Loucy (cell line): Measurements from ENCODE around the gene PDGFB.

Experiments
- H2AFZ ChIP-seq: fragments of 200-600 bp; sonication (generic); 2 replicates; pipeline ENCODE4 v1.6.0; 2016; ENCODE audit warnings: antibody characterized with exemption, mild to moderate bottlenecking, low read length, moderate library complexity
- H3F3A ChIP-seq: fragments of 200-600 bp; 2 replicates; pipeline ENCODE4 v1.6.0; 2016; ENCODE audit warnings: antibody characterized with exemption, low read depth, mild to moderate bottlenecking
- H3K27me3 ChIP-seq: fragments of 200-600 bp; sonication (generic); 2 replicates; pipeline ENCODE4 v1.6.1; 2014; ENCODE audit warnings: low read length, mild to moderate bottlenecking; ENCODE audit not compliant: insufficient read depth, poor library complexity, severe bottlenecking
- H3K36me3 ChIP-seq: fragments of 200-600 bp; sonication (generic); 2 replicates; pipeline ENCODE4 v1.6.1; 2016; ENCODE audit warnings: low read length; ENCODE audit not compliant: insufficient read depth
- H3K4me1 ChIP-seq: fragments of 200-600 bp; sonication (generic); 2 replicates; pipeline ENCODE4 v1.5.1; 2014; ENCODE audit warnings: low read length, mild to moderate bottlenecking; ENCODE audit not compliant: insufficient read depth, poor library complexity, severe bottlenecking
- H3K4me2 ChIP-seq: fragments of 200-600 bp; sonication (generic); 2 replicates; pipeline ENCODE4 v1.6.0; 2014; ENCODE audit warnings: antibody characterized with exemption, low read length, low read depth, mild to moderate bottlenecking; ENCODE audit not compliant: poor library complexity, severe bottlenecking
- H3K4me3 ChIP-seq: fragments of 200-600 bp; sonication (generic); 2 replicates; pipeline ENCODE4 v1.5.1; 2014; ENCODE audit warnings: low read length, mild to moderate bottlenecking, mixed read lengths; ENCODE audit not compliant: poor library complexity, severe bottlenecking
- H3K79me2 ChIP-seq: fragments of 200-600 bp; sonication (generic); 2 replicates; pipeline ENCODE4 v1.6.1; 2014; ENCODE audit warnings: low read length; ENCODE audit not compliant: insufficient read depth
- H3K9ac ChIP-seq: fragments of 200-600 bp; sonication (generic); 2 replicates; pipeline ENCODE4 v1.6.0; 2014; ENCODE audit warnings: mild to moderate bottlenecking, low read depth, low read length, moderate library complexity; ENCODE audit not compliant: poor library complexity, severe bottlenecking
- H3K9me2 ChIP-seq: fragments of 200-600 bp; sonication (generic); replicated peaks from 2 replicates; pipeline ENCODE4 v1.6.1; 2016; ENCODE audit warnings: low read depth, low read length, mixed read lengths
- H3K9me3 ChIP-seq: fragments of 200-600 bp; sonication (generic); 2 replicates; pipeline ENCODE4 v1.6.1; 2014; ENCODE audit warnings: mild to moderate bottlenecking, antibody characterized with exemption, low read length, low read depth; ENCODE audit not compliant: insufficient read depth
- H4K20me1 ChIP-seq: fragments of 200-600 bp; sonication (generic); 2 replicates; pipeline ENCODE4 v1.6.0; 2014; ENCODE audit warnings: antibody characterized with exemption, low read length, mild to moderate bottlenecking; ENCODE audit not compliant: insufficient read depth, poor library complexity, severe bottlenecking
- EZH2phosphoT487 ChIP-seq: fragments of 200-600 bp; IDR thresholded peaks from 2 replicates; pipeline ENCODE4 v1.6.1; 2018; ENCODE audit warnings: antibody characterized with exemption, mild to moderate bottlenecking, moderate library complexity, borderline replicate concordance
- TF ChIP-seq, protein P1 (sequence below): fragments of 200-600 bp; sonication (generic); conservative IDR thresholded peaks from 2 replicates; pipeline ENCODE4 v1.5.1; 2014; ENCODE audit warnings: mild to moderate bottlenecking, antibody characterized with exemption, low read length

Gene PDGFB

DNA sequence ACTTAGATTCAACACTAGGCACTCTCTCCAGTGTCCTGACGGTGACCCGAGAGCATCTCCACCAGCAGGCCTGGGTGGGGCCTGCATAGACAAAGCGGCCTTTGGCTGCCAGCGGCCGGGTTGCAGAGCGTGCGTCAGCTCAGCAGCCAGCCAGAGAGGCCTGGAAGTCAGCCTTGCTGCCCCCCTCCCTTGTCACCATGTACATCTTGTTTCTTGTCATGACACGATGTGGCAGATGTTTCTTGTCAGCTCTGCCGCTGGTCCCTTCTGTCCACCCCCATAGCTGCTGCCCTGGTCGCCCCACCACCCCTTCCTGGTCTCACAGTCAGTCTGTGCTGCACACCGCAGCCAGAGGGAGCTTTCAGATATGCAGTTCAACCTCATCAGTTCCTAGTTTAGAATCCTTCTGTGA is 59.2 kb downstream of the PDGFB start:
- Histone ChIP-seq H3K79me2 (no peaks in the 10 kb centered on the region), H3F3A (no peaks in the 10 kb centered on the region), H3K4me2 (no peak overlapping the region), H3K4me3 (no peak overlapping the region), H3K4me1 (no peaks in the 10 kb centered on the region), H3K9ac (no peak overlapping the region), H3K36me3 (no peaks in the 10 kb centered on the region), H4K20me1 (no peaks in the 10 kb centered on the region), H3K9me3 (no peaks in the 10 kb centered on the region), H3K27me3 (no peaks in the 10 kb centered on the region), H3K9me2 (no peaks in the 10 kb centered on the region), H2AFZ (no peak overlapping the region)
- no peak for TF ChIP-seq EZH2phosphoT487
- TF ChIP-seq, protein P1, sequence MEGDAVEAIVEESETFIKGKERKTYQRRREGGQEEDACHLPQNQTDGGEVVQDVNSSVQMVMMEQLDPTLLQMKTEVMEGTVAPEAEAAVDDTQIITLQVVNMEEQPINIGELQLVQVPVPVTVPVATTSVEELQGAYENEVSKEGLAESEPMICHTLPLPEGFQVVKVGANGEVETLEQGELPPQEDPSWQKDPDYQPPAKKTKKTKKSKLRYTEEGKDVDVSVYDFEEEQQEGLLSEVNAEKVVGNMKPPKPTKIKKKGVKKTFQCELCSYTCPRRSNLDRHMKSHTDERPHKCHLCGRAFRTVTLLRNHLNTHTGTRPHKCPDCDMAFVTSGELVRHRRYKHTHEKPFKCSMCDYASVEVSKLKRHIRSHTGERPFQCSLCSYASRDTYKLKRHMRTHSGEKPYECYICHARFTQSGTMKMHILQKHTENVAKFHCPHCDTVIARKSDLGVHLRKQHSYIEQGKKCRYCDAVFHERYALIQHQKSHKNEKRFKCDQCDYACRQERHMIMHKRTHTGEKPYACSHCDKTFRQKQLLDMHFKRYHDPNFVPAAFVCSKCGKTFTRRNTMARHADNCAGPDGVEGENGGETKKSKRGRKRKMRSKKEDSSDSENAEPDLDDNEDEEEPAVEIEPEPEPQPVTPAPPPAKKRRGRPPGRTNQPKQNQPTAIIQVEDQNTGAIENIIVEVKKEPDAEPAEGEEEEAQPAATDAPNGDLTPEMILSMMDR: no peak

DNA sequence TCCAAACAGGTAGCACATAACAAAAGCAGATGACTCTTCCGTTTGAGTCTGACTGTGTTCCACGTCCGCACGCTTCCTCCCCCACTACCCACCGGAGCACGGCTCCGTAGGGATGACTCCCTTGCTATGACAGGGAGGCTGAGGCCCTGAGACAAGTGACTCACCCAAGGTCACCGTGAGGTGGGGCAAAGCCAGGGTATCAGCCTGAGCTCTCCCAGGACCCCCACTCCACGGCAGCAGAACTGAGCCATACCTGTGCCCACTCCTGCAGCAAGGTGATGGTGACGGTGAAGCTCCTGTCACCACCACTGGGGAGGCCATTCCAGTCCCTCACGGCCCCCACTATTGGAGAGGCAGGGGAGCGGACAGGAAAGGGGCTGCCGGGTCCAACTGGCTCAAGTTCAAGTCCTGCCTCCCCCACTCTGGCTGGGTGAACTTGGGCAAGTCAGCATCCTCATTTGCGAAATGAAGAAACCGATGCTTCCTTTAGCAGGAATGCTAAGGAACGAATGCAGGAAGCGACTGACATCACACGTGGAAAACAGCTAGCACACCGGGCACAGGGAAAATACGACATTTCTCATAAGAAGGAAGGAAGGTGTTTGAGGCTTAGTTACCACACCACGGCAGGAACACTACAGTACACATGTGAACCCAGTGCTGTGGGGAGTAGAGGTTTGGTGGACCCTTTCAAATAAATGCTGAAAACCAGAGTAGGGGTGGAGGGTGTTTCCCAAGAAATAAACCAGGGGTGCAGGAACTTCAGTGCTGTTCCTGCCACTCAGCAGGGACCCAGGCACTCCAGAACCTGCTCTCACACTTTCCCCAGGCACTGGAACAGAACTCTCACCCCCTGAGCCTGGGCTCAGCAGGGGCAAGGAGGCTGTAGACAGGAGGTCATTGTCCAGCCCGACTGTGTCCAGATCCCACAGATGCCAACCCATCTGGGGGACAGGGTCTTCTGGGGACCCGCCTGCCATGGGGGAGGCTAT is 59.9 kb downstream of the PDGFB start:
- H3K9ac ChIP-seq: no peak overlapping the region
- H3K4me1 ChIP-seq: no peaks in the 10 kb centered on the region
- no peak overlapping the region for H2AFZ ChIP-seq
- H3K79me2 ChIP-seq: no peaks in the 10 kb centered on the region
- no peak overlapping the region for H3K4me3 ChIP-seq
- H3K9me3 ChIP-seq: no peaks in the 10 kb centered on the region
- H3K9me2 ChIP-seq: no peaks in the 10 kb centered on the region
- H3K4me2 ChIP-seq: no peak overlapping the region
- TF ChIP-seq, protein P1: no peak
- no peak for TF ChIP-seq EZH2phosphoT487
- no peaks in the 10 kb centered on the region for H3K36me3 ChIP-seq
- H3K27me3 ChIP-seq: no peaks in the 10 kb centered on the region
- H3F3A ChIP-seq: no peaks in the 10 kb centered on the region
- no peaks in the 10 kb centered on the region for H4K20me1 ChIP-seq

DNA sequence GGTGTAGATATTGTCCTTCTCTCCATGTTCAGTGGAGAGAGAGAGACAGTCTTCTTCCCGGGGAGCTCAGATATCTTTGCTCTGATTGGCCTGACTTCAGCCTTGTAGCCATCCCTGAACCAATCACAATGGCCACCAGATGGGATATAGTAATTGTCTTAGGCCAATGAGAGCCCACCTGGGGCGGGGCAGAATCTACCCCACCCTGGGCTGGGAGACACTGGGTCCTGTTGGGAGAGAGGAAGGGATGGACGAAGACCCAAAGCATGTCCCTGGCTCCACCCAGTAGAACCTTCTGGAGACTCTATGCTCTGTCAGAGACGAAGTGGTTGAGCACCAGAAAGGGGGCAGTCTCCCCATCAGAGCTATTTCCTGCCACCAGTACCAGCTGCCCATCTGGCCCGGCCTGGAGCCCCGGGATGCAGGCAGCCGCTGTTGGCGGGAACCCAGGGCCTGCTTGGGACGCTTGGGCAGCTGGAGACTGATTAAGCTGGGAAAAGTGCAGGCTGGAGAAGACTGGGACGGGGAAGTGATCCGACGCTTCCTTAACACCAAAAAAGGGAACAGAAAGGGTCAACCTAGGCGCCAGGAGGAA is 60.7 kb downstream of the PDGFB start:
- H3F3A ChIP-seq: no peaks in the 10 kb centered on the region
- H3K4me3 ChIP-seq: no peak overlapping the region
- TF ChIP-seq, protein P1: no peak
- no peak for TF ChIP-seq EZH2phosphoT487
- no peak overlapping the region for H3K4me2 ChIP-seq
- H4K20me1 ChIP-seq: no peaks in the 10 kb centered on the region
- no peaks in the 10 kb centered on the region for H3K79me2 ChIP-seq
- no peaks in the 10 kb centered on the region for H3K4me1 ChIP-seq
- no peaks in the 10 kb centered on the region for H3K36me3 ChIP-seq
- no peak overlapping the region for H3K9ac ChIP-seq
- no peaks in the 10 kb centered on the region for H3K9me3 ChIP-seq
- no peak overlapping the region for H2AFZ ChIP-seq
- no peaks in the 10 kb centered on the region for H3K27me3 ChIP-seq
- H3K9me2 ChIP-seq: no peaks in the 10 kb centered on the region
